CD4-positive, alpha-beta T cell treated with Interleukin-4 for 4 hours (primary cell): Measurements from ENCODE around the gene LIX1L.

Experiments used
- DNase-seq: peaks from one replicate; pipeline ENCODE4 v3.0.0-alpha.2; 2020

Gene LIX1L

GRCh38 chr1:145957443-145958319 is at the start of gene LIX1L:
TSS of gene LIX1L (minus strand) at chr1:145958017. CDS start at chr1:145957927, 90 bp downstream.
- peak; percentile 95 for DNase-seq

GRCh38 chr1:146001709-146002108 is 43.9 kb upstream of the LIX1L start:
- DNase-seq = no peak

GRCh38 chr1:145999321-146000024 is 41.7 kb upstream of the LIX1L start:
- peak; percentile 81 for DNase-seq

- DNase-seq = no peak
These were observed 39.9 kb upstream of the LIX1L start for GRCh38 chr1:145997718-145998023.

- DNase-seq = peak; percentile 87
These were observed 39.4 kb upstream of the LIX1L start for GRCh38 chr1:145997016-145997717.

- peak; percentile 95 for DNase-seq
These were observed 38.7 kb upstream of the LIX1L start, which contains the start of gene TXNIP for GRCh38 chr1:145996433-145997015. TSS of gene TXNIP (minus strand) at chr1:145996579. CDS start at chr1:145996266, 313 bp downstream.

- no peak for DNase-seq
These were observed 38.2 kb upstream of the LIX1L start for GRCh38 chr1:145995964-145996432.

- no peak for DNase-seq
These were observed 37.5 kb upstream of the LIX1L start for GRCh38 chr1:145995148-145995881.

- peak; percentile 51 for DNase-seq
These were observed 36.7 kb upstream of the LIX1L start for GRCh38 chr1:145994391-145995120.

GRCh38 chr1:145993618-145994390 is 36.0 kb upstream of the LIX1L start:
- no peak for DNase-seq

GRCh38 chr1:145992958-145993617 is 35.3 kb upstream of the LIX1L start:
- no peak for DNase-seq

- DNase-seq = no peak
These were observed 34.7 kb upstream of the LIX1L start for GRCh38 chr1:145992502-145992936.

- no peak for DNase-seq
These were observed 34.1 kb upstream of the LIX1L start for GRCh38 chr1:145991735-145992412.

- DNase-seq = no peak
These were observed 32.5 kb upstream of the LIX1L start for GRCh38 chr1:145990249-145990855.

GRCh38 chr1:145988773-145989172 is 31.0 kb upstream of the LIX1L start:
- no peak for DNase-seq

- no peak for DNase-seq
These were observed 30.1 kb upstream of the LIX1L start for GRCh38 chr1:145987926-145988325.

GRCh38 chr1:145986551-145986950 is 28.7 kb upstream of the LIX1L start:
- DNase-seq = no peak

GRCh38 chr1:145985502-145986439 is 28.0 kb upstream of the LIX1L start:
- no peak for DNase-seq
